Large intestine (tissue), 3 donors: Measurements from ENCODE around the gene HPN. TPM values are rescaled to one million over a fixed set of nuclear protein-coding genes. Genes with fewer than 3 reads are reported as not detected.

Source experiments
- DNase-seq, 2 donors: peaks; one replicate each; pipeline versions ENCODE4 v3.0.0 to v3.0.0-alpha.2; 2013
- H3K27ac ChIP-seq: one replicate; pipeline ENCODE4 v1.5.1; 2013; ENCODE audit warnings: low read length
- H3K27me3 ChIP-seq: 2 replicates; pipeline ENCODE4 v1.6.1; 2013; ENCODE audit warnings: low read length; ENCODE audit not compliant: control insufficient read depth, insufficient read depth
- H3K36me3 ChIP-seq: 2 replicates; pipeline ENCODE4 v1.6.1; 2013; ENCODE audit warnings: low read length; ENCODE audit not compliant: control insufficient read depth, insufficient read depth
- H3K4me1 ChIP-seq: one replicate; pipeline ENCODE4 v1.6.1; 2013; ENCODE audit warnings: low read length; ENCODE audit not compliant: control insufficient read depth, insufficient read depth
- H3K4me3 ChIP-seq: one replicate; pipeline ENCODE4 v1.5.1; 2013; ENCODE audit warnings: low read length
- H3K9me3 ChIP-seq: one replicate; pipeline ENCODE4 v1.6.1; 2013; ENCODE audit warnings: mild to moderate bottlenecking, low read depth, low read length, moderate library complexity; ENCODE audit not compliant: control insufficient read depth
- WGBS: methylation state at CpG from one replicate; pipeline ENCODE4 v1.1.5; 2013; ENCODE audit warnings: low lambda C conversion rate; ENCODE audit not compliant: insufficient coverage; 5-methylcytosine and 5-hydroxymethylcytosine counted together
- polyA plus RNA-seq: library from polyadenylated mRNA; unstranded; fragments of 120-200 nt; gene quantifications from one replicate; pipeline ENCODE4 v1.2.1, GENCODE V29; 2013

The HPN gene
- polyA plus RNA-seq, 1 donor = 309 TPM

DNA sequence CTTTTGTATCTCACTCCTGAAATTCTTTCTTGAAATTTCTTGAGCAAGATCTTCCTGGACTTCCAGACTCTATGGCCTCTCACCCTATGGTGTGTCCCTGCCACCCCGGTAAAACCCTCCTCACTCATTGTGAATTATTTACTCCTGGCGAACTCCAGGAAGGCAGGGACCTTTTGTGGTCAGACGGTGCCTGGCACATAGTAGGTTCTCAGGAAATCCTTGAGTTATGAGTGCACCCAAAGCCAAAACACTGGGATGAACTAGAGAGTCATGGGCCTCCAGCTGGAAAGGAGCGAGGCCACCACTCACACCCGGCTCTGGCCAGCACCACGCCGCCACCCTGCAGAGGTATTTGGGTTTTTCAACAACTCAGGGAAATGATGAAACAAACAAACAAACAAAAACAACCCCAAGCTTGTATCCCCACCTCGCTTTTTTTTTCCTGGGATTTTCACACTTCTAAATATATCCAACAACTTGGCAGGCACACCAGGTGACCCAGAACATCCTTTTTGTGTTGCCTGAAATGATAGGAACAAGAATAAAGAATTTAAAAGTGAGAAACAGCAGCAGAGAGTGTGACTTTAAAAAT, 11.2 kb downstream of the HPN start:
- no peak for DNase-seq
- no peaks in the 10 kb centered on the region for H3K9me3 ChIP-seq
- H3K27me3 ChIP-seq = no peaks in the 10 kb centered on the region
- H3K36me3 ChIP-seq = peaks cover 48% of the 10 kb centered on the region
- H3K4me3 ChIP-seq = no peak overlapping the region
- no peaks in the 10 kb centered on the region for H3K4me1 ChIP-seq
- 57% methylated on average over 1 of the region's 8 CpGs for WGBS
- H3K27ac ChIP-seq = no peak overlapping the region

DNA sequence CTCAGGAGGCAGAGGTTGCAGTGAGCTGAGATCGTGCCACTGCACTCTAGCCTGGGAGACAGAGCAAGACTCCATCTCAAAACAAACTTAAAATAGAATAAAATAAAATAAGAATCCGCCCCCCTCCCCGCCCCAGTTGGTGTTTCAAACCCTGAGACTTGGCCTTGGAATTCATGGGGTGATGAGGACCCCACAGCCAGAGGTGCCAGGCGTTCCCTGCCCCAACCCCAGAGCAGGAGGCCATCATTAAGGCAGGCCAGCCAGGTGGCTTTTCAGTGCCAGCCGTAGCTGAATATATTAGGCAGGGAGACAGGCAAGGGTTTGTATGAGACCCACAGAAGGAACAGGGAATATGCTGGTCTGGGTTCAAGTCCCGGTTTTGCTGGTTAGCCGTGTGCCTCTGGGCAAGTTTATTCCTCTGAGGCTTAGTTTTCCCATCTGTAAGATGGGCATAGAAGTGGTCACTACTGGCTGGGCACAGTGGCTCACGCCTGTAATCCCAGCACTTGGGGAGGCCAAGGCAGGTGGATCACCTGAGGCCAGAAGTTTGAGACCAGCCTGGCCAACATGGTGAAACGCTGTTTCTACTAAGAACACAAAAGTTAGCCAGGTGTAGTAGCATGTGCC, 12.3 kb downstream of the HPN start:
- peaks cover 47% of the 10 kb centered on the region for H3K36me3 ChIP-seq
- WGBS = no CpG with 5 or more reads among the region's 9 CpGs
- DNase-seq = no peak

DNA sequence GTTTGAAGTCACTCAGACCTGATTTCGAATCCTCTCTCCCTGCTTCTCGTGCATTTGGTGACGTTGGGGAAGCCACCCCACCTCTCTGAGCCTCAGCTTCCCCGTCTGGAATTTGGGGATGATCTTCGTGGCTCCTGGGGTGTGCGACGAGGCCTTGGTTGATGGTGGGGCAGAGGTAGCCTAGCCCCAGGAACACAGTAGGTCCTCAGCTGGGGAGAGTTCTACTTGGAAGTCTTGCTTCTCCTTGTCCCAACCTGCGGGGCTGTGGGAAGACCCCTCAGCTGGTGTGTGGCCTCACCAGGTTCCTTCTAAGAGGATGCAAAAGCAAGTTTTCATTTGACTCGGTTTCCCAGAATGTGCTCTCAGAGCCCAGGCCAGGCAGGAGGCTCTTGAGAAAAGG, 13.1 kb downstream of the HPN start:
- H3K4me1 ChIP-seq = no peaks in the 10 kb centered on the region
- H3K27ac ChIP-seq = no peak overlapping the region
- WGBS = no CpG with 5 or more reads among the region's 9 CpGs
- H3K27me3 ChIP-seq = no peaks in the 10 kb centered on the region
- H3K36me3 ChIP-seq = peaks cover 46% of the 10 kb centered on the region
- H3K9me3 ChIP-seq = peaks cover 3% of the 10 kb centered on the region
- H3K4me3 ChIP-seq = no peak overlapping the region
- no peak for DNase-seq

More for the DNA sequence above, 12.3 kb downstream of the HPN start:
- Histone ChIP-seq H3K27me3 (no peaks in the 10 kb centered on the region), H3K4me1 (no peaks in the 10 kb centered on the region), H3K4me3 (no peak overlapping the region), H3K27ac (no peak overlapping the region), H3K9me3 (no peaks in the 10 kb centered on the region)

DNA sequence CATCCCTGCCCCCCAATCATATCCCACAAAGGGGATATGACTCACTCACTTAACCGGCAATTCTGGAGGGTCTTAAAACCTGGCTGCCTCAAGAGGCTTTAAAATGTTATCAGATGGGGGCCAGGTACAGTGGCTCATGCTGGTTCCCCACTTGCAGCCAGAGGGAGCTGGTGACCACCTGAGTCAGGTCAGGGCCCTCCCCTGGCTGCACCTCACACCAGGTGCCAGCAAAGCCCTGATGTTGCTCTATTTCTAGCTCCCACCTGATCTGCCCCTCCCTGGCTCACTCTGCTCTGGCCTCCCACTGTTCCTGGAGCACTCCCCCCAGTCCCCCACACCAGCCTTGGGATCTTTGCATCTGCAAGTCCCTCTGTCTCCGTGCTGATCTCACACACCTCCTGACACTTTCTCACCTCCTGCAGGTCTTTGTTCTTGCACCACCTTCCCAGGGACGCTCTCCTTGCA, 14.2 kb downstream of the HPN start:
- no peak overlapping the region for H3K4me3 ChIP-seq
- DNase-seq = peak in 1 of 2 donors; percentile 22
- no peak overlapping the region for H3K27ac ChIP-seq
- peaks cover 5% of the 10 kb centered on the region for H3K9me3 ChIP-seq
- no CpG with 5 or more reads among the region's 3 CpGs for WGBS
- no peaks in the 10 kb centered on the region for H3K4me1 ChIP-seq
- peaks cover 51% of the 10 kb centered on the region for H3K36me3 ChIP-seq
- no peaks in the 10 kb centered on the region for H3K27me3 ChIP-seq

DNA sequence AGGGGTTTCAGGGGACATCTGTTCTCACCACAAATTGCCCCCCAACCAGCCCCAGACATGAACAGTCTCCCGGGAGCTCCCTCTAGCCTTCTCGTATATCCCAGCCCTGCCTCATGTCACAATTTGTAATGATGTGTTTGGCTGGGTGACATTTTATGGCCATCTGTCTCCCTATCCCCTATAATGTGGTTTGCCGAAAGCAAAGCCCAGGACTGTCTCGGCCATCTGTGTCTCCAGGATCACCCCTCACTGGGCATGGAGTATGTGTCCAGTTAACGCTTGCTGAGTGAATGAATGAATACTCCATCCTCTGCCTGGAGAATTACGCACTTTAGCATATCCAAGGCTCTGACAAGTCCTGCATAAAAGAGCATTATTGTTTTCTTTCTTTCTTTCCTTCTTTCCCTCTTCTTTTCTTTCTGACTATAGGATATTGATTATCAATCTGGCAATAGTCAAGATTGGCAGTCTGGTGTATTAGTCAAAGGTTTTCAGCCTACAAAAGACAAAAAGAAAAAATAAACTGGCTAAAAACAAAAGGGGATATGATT, 15.1 kb downstream of the HPN start:
- H3K27ac ChIP-seq = no peak overlapping the region
- no peak for DNase-seq
- H3K4me1 ChIP-seq = no peaks in the 10 kb centered on the region
- 60% methylated on average over 1 of the region's 6 CpGs for WGBS
- H3K36me3 ChIP-seq = peaks cover 54% of the 10 kb centered on the region
- H3K9me3 ChIP-seq = peaks cover 5% of the 10 kb centered on the region
- H3K4me3 ChIP-seq = no peak overlapping the region
- no peaks in the 10 kb centered on the region for H3K27me3 ChIP-seq

DNA sequence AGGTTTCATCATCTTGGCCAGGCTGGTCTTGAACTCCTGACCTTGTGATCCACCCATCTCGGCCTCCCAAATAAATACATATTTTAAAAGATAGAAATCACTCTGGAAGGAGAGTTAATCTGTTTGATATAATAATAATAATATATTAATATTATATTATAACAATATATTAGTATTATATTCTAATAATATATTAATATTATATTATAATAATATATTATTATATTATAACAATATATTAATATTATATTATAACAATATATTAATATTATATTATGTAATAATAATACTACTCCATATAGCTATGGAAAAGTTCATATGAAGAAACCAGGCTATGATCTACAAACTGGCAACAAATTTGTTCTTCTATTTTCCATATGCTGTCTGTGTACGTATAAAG, 16.8 kb downstream of the HPN start:
- Histone ChIP-seq H3K4me3 (no peak overlapping the region), H3K27ac (no peak overlapping the region), H3K27me3 (no peaks in the 10 kb centered on the region), H3K4me1 (no peaks in the 10 kb centered on the region), H3K36me3 (peaks cover 45% of the 10 kb centered on the region), H3K9me3 (peaks cover 5% of the 10 kb centered on the region)
- no peak for DNase-seq
- 88% methylated on average over 1 of the region's 2 CpGs for WGBS

DNA sequence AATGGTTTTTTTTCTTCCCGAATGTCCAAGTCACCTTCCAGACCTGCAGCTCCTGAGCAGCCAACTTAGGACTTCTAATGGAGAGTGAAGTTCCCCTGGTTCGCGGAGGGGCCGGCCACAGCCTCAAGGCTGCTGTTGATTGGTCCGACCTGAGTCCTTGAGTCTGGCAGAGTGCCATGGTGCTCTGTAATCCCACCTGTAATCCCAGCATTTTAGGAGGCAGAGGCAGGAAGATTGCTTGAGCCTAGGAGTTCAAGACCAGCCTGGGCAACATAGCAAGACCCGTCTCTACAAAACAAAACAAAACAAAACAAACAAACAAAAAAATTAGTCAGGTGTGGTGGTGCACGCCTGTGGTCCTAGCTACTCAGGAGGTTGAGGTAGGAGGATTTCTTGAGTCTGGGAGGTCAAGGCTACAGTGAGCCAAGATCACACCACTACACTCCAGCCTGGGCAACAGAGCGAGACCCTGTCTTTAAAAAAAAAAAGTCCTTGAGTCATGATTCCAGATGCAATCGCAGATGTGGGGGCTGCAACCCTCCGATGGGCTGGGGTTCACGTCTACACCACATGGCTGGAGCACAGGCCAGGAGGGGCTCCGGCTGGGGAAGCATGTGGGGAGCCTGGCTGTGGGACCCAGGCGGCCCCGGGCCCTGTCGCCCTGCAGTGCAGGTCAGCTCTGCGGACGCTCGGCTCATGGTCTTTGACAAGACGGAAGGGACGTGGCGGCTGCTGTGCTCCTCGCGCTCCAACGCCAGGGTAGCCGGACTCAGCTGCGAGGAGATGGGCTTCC, 17.7 kb downstream of the HPN start:
- H3K9me3 ChIP-seq = peaks cover 5% of the 10 kb centered on the region
- no peak overlapping the region for H3K4me3 ChIP-seq
- no peak for DNase-seq
- no peaks in the 10 kb centered on the region for H3K4me1 ChIP-seq
- H3K36me3 ChIP-seq = peaks cover 43% of the 10 kb centered on the region
- no CpG with 5 or more reads among the region's 26 CpGs for WGBS
- no peaks in the 10 kb centered on the region for H3K27me3 ChIP-seq
- H3K27ac ChIP-seq = no peak overlapping the region

DNA sequence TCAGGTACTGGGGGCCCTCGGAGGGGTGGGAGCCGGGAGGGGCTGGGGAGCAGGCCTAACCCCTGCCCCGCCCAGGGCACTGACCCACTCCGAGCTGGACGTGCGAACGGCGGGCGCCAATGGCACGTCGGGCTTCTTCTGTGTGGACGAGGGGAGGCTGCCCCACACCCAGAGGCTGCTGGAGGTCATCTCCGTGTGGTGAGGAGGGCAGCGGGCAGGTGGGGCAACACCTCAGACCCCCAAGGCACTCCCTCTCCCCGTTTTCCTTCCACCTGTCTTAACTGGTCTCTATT, 18.2 kb downstream of the HPN start:
- Histone ChIP-seq H3K4me1 (no peaks in the 10 kb centered on the region), H3K9me3 (peaks cover 5% of the 10 kb centered on the region), H3K4me3 (no peak overlapping the region), H3K36me3 (peaks cover 38% of the 10 kb centered on the region), H3K27me3 (no peaks in the 10 kb centered on the region), H3K27ac (no peak overlapping the region)
- DNase-seq = no peak
- WGBS = no CpG with 5 or more reads among the region's 15 CpGs

DNA sequence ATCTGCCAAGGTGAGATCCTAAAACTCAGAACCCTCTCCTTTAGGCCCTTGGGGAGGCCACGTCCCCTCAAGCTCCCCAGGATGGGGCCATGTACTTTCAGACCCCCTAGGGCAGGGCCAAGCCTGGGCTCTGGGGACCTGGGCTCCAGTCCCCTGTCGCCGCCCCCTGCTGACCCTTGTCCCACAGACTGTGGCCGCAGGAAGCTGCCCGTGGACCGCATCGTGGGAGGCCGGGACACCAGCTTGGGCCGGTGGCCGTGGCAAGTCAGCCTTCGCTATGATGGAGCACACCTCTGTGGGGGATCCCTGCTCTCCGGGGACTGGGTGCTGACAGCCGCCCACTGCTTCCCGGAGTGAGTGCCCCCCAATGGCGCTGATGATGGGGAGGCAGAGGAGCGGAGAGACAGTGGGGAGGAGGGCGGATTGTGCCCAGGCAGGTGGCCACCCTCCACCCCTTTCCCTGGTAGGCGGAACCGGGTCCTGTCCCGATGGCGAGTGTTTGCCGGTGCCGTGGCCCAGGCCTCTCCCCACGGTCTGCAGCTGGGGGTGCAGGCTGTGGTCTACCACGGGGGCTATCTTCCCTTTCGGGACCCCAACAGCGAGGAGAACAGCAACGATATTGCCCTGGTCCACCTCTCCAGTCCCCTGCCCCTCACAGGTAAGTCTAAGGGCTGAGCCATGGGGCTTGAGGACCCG, 18.8 kb downstream of the HPN start:
- Histone ChIP-seq H3K27ac (no peak overlapping the region), H3K9me3 (peaks cover 5% of the 10 kb centered on the region), H3K36me3 (peaks cover 32% of the 10 kb centered on the region), H3K4me3 (no peak overlapping the region), H3K4me1 (no peaks in the 10 kb centered on the region), H3K27me3 (no peaks in the 10 kb centered on the region)
- no peak for DNase-seq
- no CpG with 5 or more reads among the region's 29 CpGs for WGBS
